HG03432 (cell line): Measurements from ENCODE around the gene AFF3.
"Not testable (repeated sequence)": the region's sequence is repeated elsewhere in the genome, so short reads cannot be mapped to it uniquely, and the experiment has no call there.

Experiments used
- ATAC-seq: cut with Tn5 transposase; IDR thresholded peaks from one replicate; pipeline ENCODE4 v1.9.1; 2021; ENCODE audit warnings: mild to moderate bottlenecking, moderate library complexity; ENCODE audit not compliant: unreplicated experiment

Gene AFF3

GRCh38 chr2:99691926-99692325 lies 450.5 kb downstream of the AFF3 start:
- no peak for ATAC-seq

- ATAC-seq, result no peak
Measured at GRCh38 chr2:99689145-99689742, 453.1 kb downstream of the AFF3 start.

GRCh38 chr2:99688699-99689098 lies 453.7 kb downstream of the AFF3 start:
- no peak for ATAC-seq

GRCh38 chr2:99682275-99683060 lies 459.9 kb downstream of the AFF3 start:
- ATAC-seq, result no peak

GRCh38 chr2:99680946-99681345 lies 461.4 kb downstream of the AFF3 start:
- ATAC-seq, result no peak

GRCh38 chr2:99679518-99679917 lies 462.9 kb downstream of the AFF3 start:
- ATAC-seq, result no peak

- no peak for ATAC-seq
Measured at GRCh38 chr2:99678625-99679024, 463.8 kb downstream of the AFF3 start.

GRCh38 chr2:99677814-99678213 lies 464.6 kb downstream of the AFF3 start:
- no peak for ATAC-seq

- no peak for ATAC-seq
Measured at GRCh38 chr2:99675130-99675661, 467.2 kb downstream of the AFF3 start.

GRCh38 chr2:99674090-99674489 lies 468.3 kb downstream of the AFF3 start:
- no peak for ATAC-seq

DNA sequence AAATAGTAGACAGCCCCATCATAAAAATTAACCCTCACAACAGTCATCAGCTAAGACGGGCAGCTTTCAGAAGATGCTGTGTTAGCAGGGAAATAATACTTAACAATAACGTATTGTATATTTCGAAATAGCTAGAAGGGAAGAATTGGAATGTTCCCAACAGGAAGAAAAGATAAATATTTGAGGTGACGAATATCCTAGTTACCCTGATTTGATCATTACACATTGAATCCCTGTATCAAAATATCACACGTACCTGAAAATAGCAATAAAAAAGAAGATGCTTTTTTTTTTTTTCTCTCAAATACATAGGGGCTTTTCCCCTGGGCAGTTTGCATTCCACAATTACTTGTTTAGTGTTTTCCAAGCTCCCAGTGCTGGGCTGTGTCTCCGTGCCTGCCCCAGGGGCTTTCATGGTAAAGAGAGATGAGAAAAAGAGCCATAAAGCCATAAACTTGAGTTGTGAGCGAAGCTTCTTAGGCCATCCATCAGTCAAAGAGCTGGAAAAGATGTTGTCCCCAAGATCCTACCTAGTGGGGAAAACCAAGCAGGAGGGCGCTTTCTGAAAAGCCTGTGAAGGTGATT lies 469.5 kb downstream of the AFF3 start:
- no peak for ATAC-seq

- ATAC-seq, result no peak
Measured at GRCh38 chr2:99670768-99671734, 471.3 kb downstream of the AFF3 start.

- ATAC-seq, result no peak
Measured at GRCh38 chr2:99666256-99666655, 476.1 kb downstream of the AFF3 start.

GRCh38 chr2:99663641-99664040 lies 478.7 kb downstream of the AFF3 start:
- ATAC-seq, result no peak

DNA sequence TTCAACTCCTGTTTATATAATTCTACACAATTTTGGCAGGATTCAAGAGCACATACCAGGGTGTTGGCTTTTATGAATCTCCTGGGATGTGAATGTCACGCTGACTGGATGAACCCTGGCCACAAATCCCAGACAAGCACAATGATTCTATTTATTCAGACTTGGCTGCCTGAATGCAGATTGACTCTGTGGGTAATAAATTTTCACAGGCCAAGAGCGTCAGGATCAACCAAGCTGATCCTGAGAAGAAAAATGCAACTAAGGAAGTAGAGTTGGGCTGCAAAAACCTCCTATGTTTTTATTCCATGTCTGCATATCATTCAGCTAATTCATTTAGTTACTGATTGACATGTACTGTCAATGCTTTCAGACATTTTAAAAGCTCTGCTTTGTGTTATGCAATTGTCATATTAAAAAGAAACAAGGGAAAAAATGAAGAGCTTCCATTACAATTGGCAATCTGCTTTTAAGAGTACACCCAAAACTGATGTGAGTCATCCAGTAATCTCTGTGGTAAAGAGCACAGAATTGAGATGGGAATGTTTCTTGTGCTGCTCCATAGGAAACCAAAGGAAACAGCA lies 479.5 kb downstream of the AFF3 start:
- ATAC-seq, result no peak

GRCh38 chr2:99661761-99662160 lies 480.6 kb downstream of the AFF3 start:
- ATAC-seq, result not testable (repeated sequence)

- ATAC-seq, result no peak
Measured at GRCh38 chr2:99660616-99661406, 481.6 kb downstream of the AFF3 start.

DNA sequence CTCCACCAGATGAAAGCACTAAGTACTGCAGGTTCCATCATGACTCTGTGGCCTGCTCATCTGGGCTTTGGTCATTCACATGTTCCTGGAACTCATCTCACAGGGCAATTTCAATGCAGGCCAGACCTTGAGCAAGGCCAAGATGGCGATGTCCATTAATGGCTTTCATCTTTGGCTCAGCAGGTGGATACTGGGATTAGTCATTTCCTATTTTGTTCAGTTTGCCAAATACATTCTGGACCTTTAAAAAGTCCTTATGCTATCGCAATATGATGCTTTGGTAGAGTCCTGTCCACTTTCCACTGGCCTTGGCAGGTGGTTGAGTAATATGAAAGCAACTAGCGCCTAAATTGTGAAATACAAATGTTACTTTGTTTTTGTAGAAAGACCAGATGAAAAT lies 482.5 kb downstream of the AFF3 start:
- no peak for ATAC-seq

- ATAC-seq, result no peak
Measured at GRCh38 chr2:99657691-99658258, 484.6 kb downstream of the AFF3 start.
